HG02642 (cell line): ENCODE data around the gene CALML3.

ENCODE experiments used
- ATAC-seq: cut with Tn5 transposase; IDR thresholded peaks from one replicate; pipeline ENCODE4 v1.9.1; 2021; ENCODE audit warnings: mild to moderate bottlenecking; ENCODE audit not compliant: unreplicated experiment, poor library complexity

Gene CALML3

GRCh38 chr10:5522913-5523560 is 1.7 kb upstream of the CALML3 start:
- ATAC-seq = no peak

- no peak for ATAC-seq
These were observed 776 bp upstream of the CALML3 start for GRCh38 chr10:5523796-5524574.

- no peak for ATAC-seq
These were observed 990 bp downstream of the CALML3 start for GRCh38 chr10:5525561-5526341.

- ATAC-seq = no peak
These were observed 2.0 kb downstream of the CALML3 start for GRCh38 chr10:5526691-5527331.

GRCh38 chr10:5527332-5528200 is 2.8 kb downstream of the CALML3 start:
- no peak for ATAC-seq

- ATAC-seq = no peak
These were observed 4.4 kb downstream of the CALML3 start for GRCh38 chr10:5528989-5529701.

- no peak for ATAC-seq
These were observed 5.1 kb downstream of the CALML3 start for GRCh38 chr10:5529702-5530411.

GRCh38 chr10:5530412-5530806 is 5.6 kb downstream of the CALML3 start:
- no peak for ATAC-seq

GRCh38 chr10:5530846-5531557 is 6.2 kb downstream of the CALML3 start:
- no peak for ATAC-seq

- ATAC-seq = no peak
These were observed 7.0 kb downstream of the CALML3 start for GRCh38 chr10:5531558-5532306.

- no peak for ATAC-seq
These were observed 7.5 kb downstream of the CALML3 start for GRCh38 chr10:5532307-5532605.

- no peak for ATAC-seq
These were observed 7.9 kb downstream of the CALML3 start for GRCh38 chr10:5532618-5533097.

GRCh38 chr10:5533098-5533731 is 8.5 kb downstream of the CALML3 start:
- no peak for ATAC-seq

GRCh38 chr10:5534051-5534821 is 9.5 kb downstream of the CALML3 start:
- ATAC-seq = no peak

- no peak for ATAC-seq
These were observed 10.4 kb downstream of the CALML3 start for GRCh38 chr10:5534880-5535856.
